OCI-LY7 (cell line): ENCODE data around the gene CCDC66. TPM values are rescaled to one million over a fixed set of nuclear protein-coding genes. Genes with fewer than 3 reads are reported as not detected.
A peak's percentile ranks its signal among the peaks of the same experiment; 100 is the strongest.
"Not testable (repeated sequence)": the region's sequence is repeated elsewhere in the genome, so short reads cannot be mapped to it uniquely, and the experiment has no call there.

Experiments used
- BruUV-seq: library from RNA; stranded (reverse); fragments of 400-500 nt; replicated peaks from 2 replicates; lab custom pipeline; 2021; lab: Mats Ljungman, UMichigan
- CTCF ChIA-PET: fragments of 300-600 bp; sonication (Branson Sonifier 250); formaldehyde crosslinking; loops from one replicate; lab custom pipeline; 2022; ENCODE audit warnings: antibody characterized with exemption; ENCODE audit not compliant: unreplicated experiment; lab: Charles Lee
- POLR2A ChIA-PET: fragments of 300-600 bp; sonication (Branson Sonifier 250); formaldehyde crosslinking; loops from one replicate; lab custom pipeline; 2022; ENCODE audit warnings: antibody characterized with exemption; lab: Charles Lee
- DNase-seq: peaks from one replicate; pipeline ENCODE4 v3.0.0-alpha.2; 2015; ENCODE audit warnings: low spot score
- H2AFZ ChIP-seq: fragments of 200-600 bp; sonication (generic), shearing (Covaris generic); 2 replicates; pipeline ENCODE4 v1.6.1; 2014; ENCODE audit warnings: mild to moderate bottlenecking, antibody characterized with exemption, low read length, moderate library complexity
- H3K27ac ChIP-seq: fragments of 200-600 bp; sonication (generic); 2 replicates; pipeline ENCODE4 v1.5.1; 2014; ENCODE audit warnings: mixed run types, low read depth, mild to moderate bottlenecking, moderate library complexity, low read length, inconsistent platforms; ENCODE audit not compliant: poor library complexity, severe bottlenecking
- H3K36me3 ChIP-seq: fragments of 200-600 bp; sonication (generic); 2 replicates; pipeline ENCODE4 v1.6.1; 2014; ENCODE audit warnings: mild to moderate bottlenecking, antibody characterized with exemption, low read length, moderate library complexity, mixed read lengths; ENCODE audit not compliant: insufficient read depth
- H3K4me1 ChIP-seq: fragments of 200-600 bp; sonication (generic); 2 replicates; pipeline ENCODE4 v1.5.1; 2014; ENCODE audit warnings: mild to moderate bottlenecking, low read length; ENCODE audit not compliant: insufficient read depth, poor library complexity, severe bottlenecking
- H3K4me2 ChIP-seq: fragments of 200-600 bp; sonication (generic); 2 replicates; pipeline ENCODE4 v1.6.1; 2014; ENCODE audit warnings: mild to moderate bottlenecking, low read length
- H3K4me3 ChIP-seq: fragments of 200-600 bp; sonication (generic); 2 replicates; pipeline ENCODE4 v1.5.1; 2014; ENCODE audit warnings: mild to moderate bottlenecking, low read depth, low read length; ENCODE audit not compliant: poor library complexity, severe bottlenecking
- H3K79me2 ChIP-seq: fragments of 200-600 bp; sonication (generic); 2 replicates; pipeline ENCODE4 v1.6.1; 2016; ENCODE audit warnings: low read depth, mild to moderate bottlenecking, low read length, moderate library complexity, mixed read lengths; ENCODE audit not compliant: insufficient read depth
- H3K9me2 ChIP-seq: fragments of 200-600 bp; sonication (generic); 2 replicates; pipeline ENCODE4 v1.6.1; 2016; ENCODE audit warnings: mild to moderate bottlenecking, low read length, mixed read lengths; ENCODE audit not compliant: insufficient read depth
- H3K9me3 ChIP-seq: fragments of 200-600 bp; sonication (generic); 2 replicates; pipeline ENCODE4 v1.6.1; 2014; ENCODE audit warnings: mild to moderate bottlenecking, mixed run types, low read length, mixed read lengths
- H4K20me1 ChIP-seq: fragments of 200-600 bp; sonication (generic); 2 replicates; pipeline ENCODE4 v1.6.1; 2014; ENCODE audit warnings: mild to moderate bottlenecking, antibody characterized with exemption, low read length, moderate library complexity, mixed read lengths; ENCODE audit not compliant: insufficient read depth
- CTCF ChIP-seq: fragments of 200-600 bp; sonication (generic); conservative IDR thresholded peaks from 2 replicates; pipeline ENCODE4 v1.5.1; 2014; ENCODE audit warnings: mild to moderate bottlenecking, antibody characterized with exemption, low read length, moderate library complexity, mixed read lengths
- EZH2phosphoT487 ChIP-seq: fragments of 200-600 bp; sonication (generic); IDR thresholded peaks from 2 replicates; pipeline ENCODE4 v1.6.1; 2018; ENCODE audit warnings: low read depth, borderline replicate concordance, mild to moderate bottlenecking, mixed run types, antibody characterized with exemption, low read length, moderate library complexity, mixed read lengths
- intact Hi-C: fragments of 100-400 bp; cut with micrococcal nuclease; formaldehyde crosslinking; loops from one replicate; pipeline ENCODE4 v1.10.0; 2022; ENCODE audit not compliant: unreplicated experiment
- total RNA-seq, 2 experiments: library from RNA; depleted of rRNA in 1 of 2; stranded (reverse); fragments of >200 nt in 1 of 2; shearing (Covaris generic) in 1 of 2; gene quantifications; 2 replicates each; pipeline ENCODE4 v1.2.3, GENCODE V29; 2014 to 2022

CCDC66 gene
- total RNA-seq, 2 experiments from 2014 or later, result 39.6 to 59.2 TPM

GRCh38 chr3:56547486-56547885, 9.5 kb upstream of the CCDC66 start:
- CTCF ChIA-PET, result no interaction called here

GRCh38 chr3:56557831-56558170, 826 bp downstream of the CCDC66 start:
- Histone ChIP-seq H2AFZ (peak overlapping the region; percentile 78; the same call in 1 of the 2 replicates), H3K9me2 (no peaks in the 10 kb centered on the region), H3K27ac (peak overlapping the region; percentile 73), H3K36me3 (peaks cover 42% of the 10 kb centered on the region), H3K79me2 (peaks cover 29% of the 10 kb centered on the region), H3K4me1 (peaks cover 14% of the 10 kb centered on the region), H3K4me2 (peak overlapping the region; percentile 69), H3K9me3 (no peaks in the 10 kb centered on the region), H3K4me3 (peak overlapping the region; percentile 77), H4K20me1 (no peaks in the 10 kb centered on the region)
- intact Hi-C loops, result loop anchor here (5.0 kb wide), 1 partner anchor 1070 kb away; the partner anchor contains the start of gene WNT5A
- TF ChIP-seq EZH2phosphoT487 (no peak), CTCF (peak; percentile 18; the same call in 1 of the 2 replicates)
- no TSS peak for BruUV-seq
- ChIA-PET CTCF (no interaction called here), POLR2A (interaction anchor here (0.7 to 1.4 kb wide), 2 partner anchors 9 to 396 kb away, joined by 3 to 5 read pairs; no protein-coding TSS in a partner anchor)
- no peak for DNase-seq

More at GRCh38 chr3:56547486-56547885, 9.5 kb upstream of the CCDC66 start:
- no peaks in the 10 kb centered on the region for H3K4me1 ChIP-seq
- intact Hi-C loops, result no loop called here
- no TSS peak for BruUV-seq
- H3K27ac ChIP-seq, result no peak overlapping the region
- no peak for TF ChIP-seq EZH2phosphoT487
- TF ChIP-seq CTCF, result peak; percentile 64
- no peak overlapping the region for H2AFZ ChIP-seq
- DNase-seq, result peak; percentile 5
- no peaks in the 10 kb centered on the region for H3K9me3 ChIP-seq
- H3K4me2 ChIP-seq, result no peak overlapping the region
- no peaks in the 10 kb centered on the region for H3K79me2 ChIP-seq
- no peaks in the 10 kb centered on the region for H3K9me2 ChIP-seq
- no peaks in the 10 kb centered on the region for H4K20me1 ChIP-seq
- POLR2A ChIA-PET, result interaction anchor here (0.8 kb wide), 1 partner anchor 11 kb away, joined by 3 read pairs; no protein-coding TSS in a partner anchor
- no peaks in the 10 kb centered on the region for H3K36me3 ChIP-seq
- no peak overlapping the region for H3K4me3 ChIP-seq

- TF ChIP-seq CTCF (no peak), EZH2phosphoT487 (no peak)
- Histone ChIP-seq H3K36me3 (peaks cover 90% of the 10 kb centered on the region), H3K27ac (no peak overlapping the region), H2AFZ (no peak overlapping the region), H3K4me1 (no peaks in the 10 kb centered on the region), H3K4me2 (no peak overlapping the region), H3K4me3 (no peak overlapping the region), H4K20me1 (no peaks in the 10 kb centered on the region), H3K9me3 (no peaks in the 10 kb centered on the region), H3K79me2 (0 out of 2 replicates have a peak, but pooled peaks cover 4% of the 10 kb centered on the region), H3K9me2 (no peaks in the 10 kb centered on the region)
- intact Hi-C loops, result no loop called here
- DNase-seq, result no peak
- ChIA-PET POLR2A (no interaction called here), CTCF (no interaction called here)
- BruUV-seq, result no TSS peak
Observed at GRCh38 chr3:56573501-56573900, 16.5 kb downstream of the CCDC66 start.

GRCh38 chr3:56581941-56582340, 25.0 kb downstream of the CCDC66 start:
- CTCF ChIA-PET, H2AFZ ChIP-seq, POLR2A ChIA-PET, H3K4me2 ChIP-seq, H3K9me3 ChIP-seq, DNase-seq, H3K79me2 ChIP-seq, H4K20me1 ChIP-seq, H3K9me2 ChIP-seq, H3K4me1 ChIP-seq, H3K27ac ChIP-seq, intact Hi-C loops, H3K4me3 ChIP-seq, BruUV-seq: not testable (repeated sequence)
- H3K36me3 ChIP-seq, result peaks cover 48% of the 10 kb centered on the region
